ENCODE measurements around the gene OSBPL8. TPM values are rescaled to one million over a fixed set of nuclear protein-coding genes. Genes with fewer than 3 reads are reported as not detected.

The OSBPL8 gene
- total and polyA plus RNA-seq, 7 donors = 7.6 to 64.3 (median 44.8) TPM

GRCh38 chr12:76316468-76316867 is 243.1 kb downstream of the OSBPL8 start:
- DNase-seq = no peak
- Histone ChIP-seq H3K4me1 (no peaks in the 10 kb centered on the region), H3K27me3 (no peaks in the 10 kb centered on the region), H3K9me3 (no peaks in the 10 kb centered on the region), H3K36me3 (no peaks in the 10 kb centered on the region), H3K27ac (no peak overlapping the region), H3K4me3 (no peak overlapping the region)
- intact Hi-C loops (cut with DNase I) = no loop called here
- TF ChIP-seq EP300 (IDR thresholded peaks at IDR 0.05) (no peak), POLR2A (IDR thresholded peaks at IDR 0.05) (no peak), POLR2AphosphoS5 (IDR thresholded peaks at IDR 0.05) (no peak)
- TF ChIP-seq, protein P1, sequence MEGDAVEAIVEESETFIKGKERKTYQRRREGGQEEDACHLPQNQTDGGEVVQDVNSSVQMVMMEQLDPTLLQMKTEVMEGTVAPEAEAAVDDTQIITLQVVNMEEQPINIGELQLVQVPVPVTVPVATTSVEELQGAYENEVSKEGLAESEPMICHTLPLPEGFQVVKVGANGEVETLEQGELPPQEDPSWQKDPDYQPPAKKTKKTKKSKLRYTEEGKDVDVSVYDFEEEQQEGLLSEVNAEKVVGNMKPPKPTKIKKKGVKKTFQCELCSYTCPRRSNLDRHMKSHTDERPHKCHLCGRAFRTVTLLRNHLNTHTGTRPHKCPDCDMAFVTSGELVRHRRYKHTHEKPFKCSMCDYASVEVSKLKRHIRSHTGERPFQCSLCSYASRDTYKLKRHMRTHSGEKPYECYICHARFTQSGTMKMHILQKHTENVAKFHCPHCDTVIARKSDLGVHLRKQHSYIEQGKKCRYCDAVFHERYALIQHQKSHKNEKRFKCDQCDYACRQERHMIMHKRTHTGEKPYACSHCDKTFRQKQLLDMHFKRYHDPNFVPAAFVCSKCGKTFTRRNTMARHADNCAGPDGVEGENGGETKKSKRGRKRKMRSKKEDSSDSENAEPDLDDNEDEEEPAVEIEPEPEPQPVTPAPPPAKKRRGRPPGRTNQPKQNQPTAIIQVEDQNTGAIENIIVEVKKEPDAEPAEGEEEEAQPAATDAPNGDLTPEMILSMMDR (IDR thresholded peaks at IDR 0.05) = no peak
- WGBS, 2 donors = 81 to 87% methylated on average over 7 of the region's 7 CpGs

DNA sequence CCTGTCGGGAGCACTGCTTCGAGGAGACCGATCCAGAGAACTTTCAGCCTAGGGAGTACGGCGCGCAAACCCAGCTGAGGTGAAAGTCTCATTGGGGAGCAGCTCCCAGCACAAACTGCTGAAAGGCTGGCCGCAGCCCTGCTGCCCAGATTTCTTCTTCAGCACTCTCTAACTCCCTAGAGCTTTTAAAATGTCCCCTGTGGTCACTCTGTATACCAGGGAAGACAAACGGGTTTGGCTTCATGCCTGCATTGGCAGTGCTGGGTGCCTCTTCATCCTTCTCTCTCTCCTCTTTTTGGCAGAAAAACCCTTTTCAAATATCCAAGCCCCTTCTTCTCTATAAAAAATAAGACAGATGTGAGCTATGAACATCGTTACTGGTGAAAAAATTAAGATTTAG is 246.3 kb downstream of the OSBPL8 start:
- Histone ChIP-seq H3K27ac (no peak overlapping the region), H3K4me1 (no peaks in the 10 kb centered on the region), H3K4me3 (no peak overlapping the region), H3K9me3 (no peaks in the 10 kb centered on the region), H3K36me3 (no peaks in the 10 kb centered on the region), H3K27me3 (no peaks in the 10 kb centered on the region)
- DNase-seq = no peak
- intact Hi-C loops (cut with DNase I) = no loop called here
- TF ChIP-seq, protein P1 (IDR thresholded peaks at IDR 0.05) = no peak
- TF ChIP-seq POLR2A (IDR thresholded peaks at IDR 0.05) = no peak
- 75 to 88% methylated on average over 9 of the region's 9 CpGs for WGBS, 2 donors

- no peaks in the 10 kb centered on the region for H3K9me3 ChIP-seq
- no peak for TF ChIP-seq POLR2A (IDR thresholded peaks at IDR 0.05)
- TF ChIP-seq, protein P1 (IDR thresholded peaks at IDR 0.05) = no peak
- no peak for TF ChIP-seq EP300 (IDR thresholded peaks at IDR 0.05)
- TF ChIP-seq POLR2AphosphoS5 (IDR thresholded peaks at IDR 0.05) = no peak
- no peak overlapping the region for H3K4me3 ChIP-seq
- no peaks in the 10 kb centered on the region for H3K4me1 ChIP-seq
- 64 to 83% methylated on average over 7 of the region's 7 CpGs for WGBS, 2 donors
- intact Hi-C loops (cut with DNase I) = no loop called here
- H3K27me3 ChIP-seq = no peaks in the 10 kb centered on the region
- H3K36me3 ChIP-seq = no peaks in the 10 kb centered on the region
- DNase-seq = no peak
- H3K27ac ChIP-seq = no peak overlapping the region
Observed at GRCh38 chr12:76312315-76312714, 247.3 kb downstream of the OSBPL8 start.

GRCh38 chr12:76311796-76312195 is 247.8 kb downstream of the OSBPL8 start:
- Histone ChIP-seq H3K4me1 (no peaks in the 10 kb centered on the region), H3K36me3 (no peaks in the 10 kb centered on the region), H3K4me3 (no peak overlapping the region), H3K27me3 (no peaks in the 10 kb centered on the region), H3K27ac (no peak overlapping the region), H3K9me3 (no peaks in the 10 kb centered on the region)
- DNase-seq = no peak
- no peak for TF ChIP-seq POLR2AphosphoS5 (IDR thresholded peaks at IDR 0.05)
- no peak for TF ChIP-seq EP300 (IDR thresholded peaks at IDR 0.05)
- TF ChIP-seq POLR2A (IDR thresholded peaks at IDR 0.05) = no peak
- TF ChIP-seq, protein P1 (IDR thresholded peaks at IDR 0.05) = no peak
- intact Hi-C loops (cut with DNase I) = no loop called here
- 82 to 83% methylated on average over 3 of the region's 3 CpGs for WGBS, 2 donors

- no peak overlapping the region for H3K27ac ChIP-seq
- TF ChIP-seq, protein P1 (IDR thresholded peaks at IDR 0.05) = no peak
- TF ChIP-seq EP300 (IDR thresholded peaks at IDR 0.05) = no peak
- TF ChIP-seq POLR2A (IDR thresholded peaks at IDR 0.05) = no peak
- no peak for TF ChIP-seq POLR2AphosphoS5 (IDR thresholded peaks at IDR 0.05)
- DNase-seq = no peak
- H3K27me3 ChIP-seq = no peaks in the 10 kb centered on the region
- H3K4me1 ChIP-seq = no peaks in the 10 kb centered on the region
- intact Hi-C loops (cut with DNase I) = no loop called here
- no peak overlapping the region for H3K4me3 ChIP-seq
- H3K9me3 ChIP-seq = no peaks in the 10 kb centered on the region
- H3K36me3 ChIP-seq = no peaks in the 10 kb centered on the region
Observed at GRCh38 chr12:76310110-76310509, 249.5 kb downstream of the OSBPL8 start.

Data from sigmoid colon (tissue), 7 donors.